NCI-H345 (cell line): Measurements from ENCODE around the gene STUM.
A peak's percentile ranks its signal among the peaks of the same experiment; 100 is the strongest.

ENCODE experiments used
- DNase-seq: peaks from one replicate; lab custom pipeline; 2025; lab: John Stamatoyannopoulos, UW

The STUM gene

GRCh38 chr1:226562989-226563388 is 14.4 kb downstream of the STUM start:
- DNase-seq = no peak

- no peak for DNase-seq
Measured at GRCh38 chr1:226563666-226564065, 15.1 kb downstream of the STUM start.

DNA sequence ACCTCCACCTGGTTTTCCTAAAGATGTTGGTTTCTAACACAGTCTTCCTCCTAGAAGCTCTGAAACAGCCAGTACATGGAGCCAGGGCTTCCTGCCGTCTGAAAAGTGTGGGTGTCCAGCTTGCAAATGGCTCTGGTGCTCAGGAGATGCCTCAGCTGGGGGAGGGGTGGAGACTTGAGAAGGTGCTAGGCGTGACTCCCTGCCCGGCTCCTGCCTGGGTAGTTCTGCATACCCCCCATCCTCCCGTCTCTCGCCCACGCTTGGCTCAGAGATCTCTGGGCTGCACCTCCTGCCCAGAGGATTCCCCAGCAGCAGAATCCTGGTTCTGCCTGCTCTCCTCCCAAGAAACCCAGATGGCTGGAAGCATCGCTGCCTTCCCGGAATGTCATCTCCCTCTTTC is 16.9 kb downstream of the STUM start:
- no peak for DNase-seq

DNA sequence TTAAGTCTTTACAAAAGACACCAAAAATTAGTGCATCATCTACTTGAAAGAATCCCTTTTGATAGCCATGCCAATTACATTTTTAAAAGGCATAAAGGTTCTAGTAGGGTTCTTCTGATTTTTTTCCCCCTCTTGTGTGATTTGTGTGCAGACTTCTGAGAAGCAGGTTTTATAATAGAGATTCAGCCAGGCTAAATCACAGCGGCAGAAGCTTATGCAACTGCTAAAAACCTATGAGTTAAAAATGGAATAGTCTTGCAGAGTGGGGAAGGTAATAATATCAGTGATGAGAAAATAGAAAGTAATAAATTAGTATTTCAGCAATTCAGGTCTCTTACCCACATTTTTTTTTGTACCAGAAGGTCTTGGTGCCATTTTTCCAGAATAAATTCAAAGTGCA is 17.7 kb downstream of the STUM start:
- DNase-seq = no peak

GRCh38 chr1:226566760-226567159 is 18.2 kb downstream of the STUM start:
- DNase-seq = no peak

DNA sequence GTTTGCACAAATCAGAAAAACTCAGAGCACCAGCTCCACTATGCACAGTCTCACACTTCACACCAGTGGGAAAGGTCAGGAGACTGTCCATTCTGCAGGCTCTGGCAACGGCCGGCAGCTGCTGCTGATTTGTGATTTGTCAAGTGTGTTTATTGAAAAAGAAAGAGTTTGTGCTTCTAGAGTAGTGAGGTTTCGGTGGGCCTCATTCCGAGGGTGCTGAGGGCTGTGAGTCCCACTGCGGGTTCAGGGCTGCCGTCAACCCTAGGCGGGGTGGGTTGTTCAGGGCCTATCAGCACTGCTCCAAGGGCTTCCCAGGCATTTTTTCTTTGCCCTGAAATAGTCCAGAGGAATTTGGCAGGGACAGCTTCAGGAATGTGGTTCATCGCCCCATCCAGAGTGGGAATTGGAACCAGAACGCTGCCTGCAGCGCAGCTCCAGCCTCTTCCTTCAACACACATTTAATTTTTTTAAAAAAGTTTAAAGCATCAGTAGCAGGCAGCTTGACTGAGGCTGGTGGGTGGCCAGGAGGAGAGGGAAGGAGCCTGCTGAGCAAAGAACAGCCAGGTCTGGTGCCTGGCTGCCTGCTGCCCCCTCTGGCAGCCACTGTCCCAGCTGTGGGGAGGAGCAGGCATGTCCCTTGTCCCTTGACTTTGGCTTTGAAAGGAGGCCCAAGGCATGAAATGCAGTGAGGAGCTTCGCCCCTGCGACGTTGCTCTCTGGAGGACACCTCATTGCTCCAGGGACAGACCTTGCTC is 19.7 kb downstream of the STUM start:
- DNase-seq = no peak

GRCh38 chr1:226568975-226569741 is 20.6 kb downstream of the STUM start:
- no peak for DNase-seq

DNA sequence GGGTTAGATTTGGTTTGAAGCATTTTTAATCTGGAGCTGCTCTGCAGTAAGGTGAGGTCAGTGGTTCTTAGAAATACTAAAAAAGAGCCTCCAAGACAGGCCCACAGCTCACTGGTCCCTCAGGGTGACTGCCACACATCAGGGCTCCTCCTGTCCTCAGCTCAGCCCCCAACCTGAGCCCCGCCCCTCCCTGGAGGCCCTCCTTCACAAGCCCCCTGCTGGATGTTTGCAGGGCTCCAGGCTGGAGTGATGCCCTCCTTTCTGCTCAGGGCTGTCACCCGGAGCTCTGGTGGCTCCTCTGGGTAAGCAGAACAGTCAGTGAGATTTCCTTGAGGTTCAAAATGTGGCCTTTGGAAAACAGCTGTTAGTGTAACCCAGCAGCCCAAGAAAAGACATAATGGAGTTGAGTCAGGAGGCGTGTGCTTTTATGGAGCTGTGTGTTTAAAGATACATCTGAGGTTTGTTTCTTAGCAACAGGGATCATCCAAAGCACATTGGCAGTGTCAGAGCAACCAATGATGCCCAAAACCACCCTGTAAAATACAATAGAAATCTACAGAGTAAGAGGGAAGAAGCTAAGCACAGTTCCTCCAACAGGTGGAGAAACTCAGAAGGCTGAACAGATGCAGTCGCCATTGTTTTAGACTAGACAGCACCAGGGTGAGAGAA is 21.4 kb downstream of the STUM start:
- DNase-seq = peak; percentile 21

GRCh38 chr1:226571893-226572292 is 23.3 kb downstream of the STUM start:
- DNase-seq = peak; percentile 56

GRCh38 chr1:226572325-226572726 is 23.8 kb downstream of the STUM start:
- DNase-seq = peak; percentile 61

GRCh38 chr1:226574044-226574443 is 25.5 kb downstream of the STUM start:
- no peak for DNase-seq

- DNase-seq = no peak
Measured at GRCh38 chr1:226574591-226575435, 26.2 kb downstream of the STUM start.

DNA sequence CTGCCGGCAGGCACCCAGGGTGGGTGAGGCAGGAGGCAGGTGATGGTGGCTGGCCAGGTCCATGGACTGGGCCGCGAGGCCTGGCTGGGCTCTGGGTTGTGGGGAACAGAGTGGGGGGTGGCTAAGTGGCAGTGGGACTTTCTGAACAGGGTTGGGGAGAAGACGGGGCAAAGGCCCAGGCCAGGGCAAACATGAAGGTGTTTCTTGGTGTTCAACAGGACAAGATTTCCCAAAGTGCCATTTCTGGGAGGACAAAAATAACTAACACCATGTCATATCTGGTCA is 26.8 kb downstream of the STUM start:
- DNase-seq = no peak

DNA sequence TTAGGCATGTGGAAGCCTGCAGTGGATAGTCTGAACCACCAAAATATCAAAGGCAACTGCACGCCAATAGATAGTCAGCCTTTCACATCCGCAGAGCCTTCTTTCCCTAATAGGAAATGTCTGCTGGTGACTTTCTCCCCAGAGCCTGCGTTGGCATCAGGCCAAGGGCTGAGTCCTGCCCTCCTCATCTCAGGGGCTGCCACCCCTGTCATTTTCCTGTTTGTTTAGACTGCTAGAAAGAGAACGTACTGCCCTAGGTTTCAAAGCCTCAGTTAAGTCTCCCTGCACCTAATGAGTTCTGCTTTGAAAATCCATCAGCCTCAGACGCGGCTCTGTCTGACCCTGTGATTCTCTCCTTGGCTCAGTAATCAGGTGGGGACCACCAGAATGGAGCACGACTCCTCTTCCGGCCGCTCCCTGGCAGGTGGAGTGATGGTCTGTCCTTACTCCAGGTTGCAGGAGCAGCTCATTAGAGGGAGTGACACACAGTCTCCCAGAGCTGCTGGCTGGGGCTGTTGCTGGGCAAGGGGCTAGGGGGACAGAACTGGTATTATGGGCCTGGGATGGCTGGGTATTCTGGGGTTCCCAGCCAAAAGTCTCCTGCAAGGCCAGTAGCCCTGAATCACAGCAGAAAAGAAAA is 27.3 kb downstream of the STUM start:
- peak; percentile 68 for DNase-seq

GRCh38 chr1:226576601-226577000 is 28.0 kb downstream of the STUM start:
- DNase-seq = no peak

DNA sequence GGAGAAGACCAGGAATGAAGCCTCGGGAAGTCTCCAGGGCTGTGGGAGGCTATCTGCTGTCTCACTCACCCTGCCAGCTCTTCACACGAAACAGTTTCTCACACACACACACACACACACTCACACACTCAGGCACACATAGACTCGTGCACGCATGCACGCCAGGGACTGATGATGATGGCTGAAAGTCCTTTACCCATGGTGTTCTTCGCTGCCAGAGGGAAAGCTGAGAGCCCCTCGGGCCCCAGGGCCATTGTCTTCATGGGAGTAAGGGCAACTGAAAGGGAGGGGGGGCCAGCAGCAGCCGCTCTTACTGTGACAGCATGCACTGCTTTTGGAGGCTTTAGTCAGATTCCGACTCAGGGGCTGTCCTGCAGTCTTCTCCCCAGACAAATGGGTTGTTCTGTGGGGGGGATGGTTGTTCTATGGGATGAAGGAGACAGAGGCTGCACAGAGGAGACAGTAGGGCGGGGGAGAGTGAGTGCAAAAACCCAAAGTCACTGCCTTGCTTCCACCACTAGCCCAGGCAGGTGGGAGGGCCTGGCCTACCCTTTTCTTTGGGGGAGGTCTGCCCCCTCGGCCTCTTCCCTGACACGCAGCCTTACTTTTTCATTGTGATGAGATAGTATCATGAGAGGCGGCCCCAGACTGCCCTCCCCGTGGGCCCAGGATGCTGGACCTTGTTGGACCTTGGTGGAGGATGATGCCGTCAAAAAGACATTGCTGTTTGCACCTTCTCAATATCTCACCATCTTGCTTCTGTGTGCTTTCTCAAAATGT is 29.0 kb downstream of the STUM start:
- no peak for DNase-seq

GRCh38 chr1:226578946-226579578 is 30.5 kb downstream of the STUM start:
- no peak for DNase-seq

- DNase-seq = no peak
Measured at GRCh38 chr1:226579781-226580323, 31.3 kb downstream of the STUM start.

DNA sequence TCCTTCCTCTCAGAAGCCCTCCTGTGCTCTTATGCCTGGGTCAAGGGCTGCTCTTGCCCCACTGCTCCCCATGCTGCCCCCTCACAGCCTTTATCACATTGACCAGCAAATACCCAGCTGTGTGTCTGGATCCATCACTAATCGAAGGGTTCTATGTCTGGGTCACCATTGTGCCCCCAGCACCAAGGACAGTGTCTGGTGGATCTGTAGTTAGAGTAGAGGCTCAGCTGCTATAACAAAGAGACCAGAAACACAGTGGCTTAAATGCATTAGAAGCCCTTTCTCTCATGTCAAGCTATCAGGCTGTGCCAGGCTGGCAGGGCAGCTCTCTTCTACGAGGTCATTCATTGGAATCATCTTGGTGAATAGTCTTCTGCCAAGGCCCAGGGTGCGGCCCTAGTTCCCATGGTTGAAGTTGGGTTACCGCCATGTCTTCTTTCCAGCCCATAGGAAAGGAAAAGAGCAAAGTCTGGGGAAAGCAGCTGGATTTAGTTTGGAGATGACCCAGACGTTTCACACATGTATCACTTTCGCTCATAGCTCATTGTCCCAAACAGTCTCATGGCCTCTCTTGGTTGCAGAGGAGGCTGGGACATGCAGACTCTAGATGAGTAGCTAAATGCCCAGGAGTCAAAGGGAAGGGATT is 32.2 kb downstream of the STUM start:
- no peak for DNase-seq
